GM12864 (cell line): Measurements from ENCODE around the gene TMEM141.
"Not testable (repeated sequence)": the region's sequence is repeated elsewhere in the genome, so short reads cannot be mapped to it uniquely, and the experiment has no call there.

ENCODE experiments used
- DNase-seq: peaks from one replicate; pipeline ENCODE4 v3.0.0-alpha.2; 2011; ENCODE audit warnings: low read depth
- H3K4me3 ChIP-seq: 2 replicates; pipeline ENCODE4 v1.5.1; 2011; ENCODE audit warnings: mild to moderate bottlenecking, low read depth, low read length, control low read depth
- CTCF ChIP-seq: IDR thresholded peaks from 2 replicates; pipeline ENCODE4 v1.5.1; 2011; ENCODE audit warnings: low read depth, mild to moderate bottlenecking, moderate library complexity, low read length, control low read depth, inconsistent platforms; ENCODE audit errors: missing control alignments

TMEM141 gene

DNA sequence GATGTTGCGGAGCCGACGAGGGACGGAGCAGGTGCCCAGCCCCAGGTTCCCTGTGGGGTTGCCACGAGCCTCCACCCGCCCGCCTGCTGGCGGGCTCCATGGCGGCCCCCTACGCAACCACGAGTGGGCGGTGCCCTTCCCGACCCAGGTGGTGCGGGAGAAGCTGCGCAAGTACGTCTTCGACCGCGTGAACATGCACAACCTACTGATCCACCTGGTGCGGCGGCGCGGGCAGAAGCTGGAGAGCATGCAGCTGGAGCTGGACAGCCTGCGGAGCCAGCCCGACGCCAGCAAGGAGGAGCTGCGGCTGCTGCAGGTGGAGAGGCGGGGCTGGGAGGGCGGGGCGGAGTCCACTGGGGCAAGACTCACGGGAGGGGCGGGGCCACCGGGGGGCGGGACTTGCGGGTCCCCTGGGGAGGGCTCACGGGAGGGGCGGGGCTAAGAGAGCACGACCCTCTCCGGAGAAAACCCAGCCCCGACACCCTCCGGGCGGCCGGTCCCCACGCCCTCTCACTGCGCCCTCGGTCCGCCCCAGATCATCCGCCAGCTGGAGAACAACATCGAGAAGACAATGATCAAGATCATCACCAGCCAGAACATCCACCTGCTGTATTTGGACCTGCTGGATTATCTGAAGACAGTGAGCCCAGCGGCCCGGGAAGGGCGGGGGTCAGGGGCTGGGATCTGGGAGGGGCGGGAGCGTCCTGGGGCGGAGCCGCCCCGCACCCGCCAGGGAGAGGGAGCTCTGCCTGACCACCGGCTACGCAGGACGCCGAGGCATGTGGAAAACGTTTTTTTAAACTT is 8.9 kb downstream of the TMEM141 start:
- TF ChIP-seq CTCF: no peak
- no peak for DNase-seq

GRCh38 chr9:136802321-136802720 is 11.2 kb downstream of the TMEM141 start:
- no peak for DNase-seq
- H3K4me3 ChIP-seq: no peak overlapping the region
- TF ChIP-seq CTCF: no peak

More for the DNA sequence above, 8.9 kb downstream of the TMEM141 start:
- peak overlapping the region; percentile 41 for H3K4me3 ChIP-seq

- not testable (repeated sequence) for DNase-seq, H3K4me3 ChIP-seq
Measured at GRCh38 chr9:136803009-136803550, 11.9 kb downstream of the TMEM141 start.

- no peak overlapping the region for H3K4me3 ChIP-seq
- no peak for TF ChIP-seq CTCF
- no peak for DNase-seq
Measured at GRCh38 chr9:136803551-136804508, 12.7 kb downstream of the TMEM141 start.

- H3K4me3 ChIP-seq: no peak overlapping the region
- no peak for DNase-seq
- TF ChIP-seq CTCF: no peak
Measured at GRCh38 chr9:136804509-136805206, 13.5 kb downstream of the TMEM141 start.

DNA sequence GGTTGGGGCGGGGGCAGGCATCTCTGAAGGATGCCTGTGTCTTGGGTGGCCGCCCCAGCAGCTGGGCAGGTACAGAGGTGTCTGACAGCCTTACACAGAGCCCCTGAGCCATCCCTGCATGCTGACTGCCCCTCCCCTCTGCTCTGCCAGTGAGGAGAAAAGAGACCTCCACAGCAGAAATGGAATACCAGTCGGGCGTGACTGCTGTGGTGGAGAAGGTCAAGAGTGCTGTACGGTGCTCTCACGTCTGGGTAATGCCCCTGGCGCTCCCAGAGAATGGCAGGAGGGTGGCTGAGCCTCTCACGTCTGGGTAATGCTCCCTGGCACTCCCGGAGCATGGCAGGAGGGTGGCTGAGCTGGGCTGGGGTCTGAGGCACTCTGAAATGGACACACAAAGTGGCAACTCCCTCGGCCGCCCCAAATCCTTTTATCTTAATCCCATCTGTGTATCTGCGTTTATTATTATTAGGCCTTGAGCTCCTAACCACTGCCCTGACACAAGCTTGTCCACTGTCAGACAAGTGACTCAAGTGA is 14.1 kb downstream of the TMEM141 start:
- TF ChIP-seq CTCF: no peak
- H3K4me3 ChIP-seq: no peak overlapping the region
- DNase-seq: no peak
